Breast epithelium (tissue), 3 donors: ENCODE measurements around the gene GLDN.

ENCODE experiments used
- POLR2AphosphoS5 ChIP-seq, 3 donors: sonication (generic); formaldehyde crosslinking; IDR thresholded peaks; one replicate each; pipeline ENCODE4 v1.6.1; 2017; ENCODE audit warnings: antibody characterized with exemption in 3 of 3
- TF ChIP-seq, protein P1 (sequence below), 3 donors: fragments of 450-650 bp; IDR thresholded peaks; one replicate each; pipeline ENCODE4 v1.5.1; 2016 to 2017; ENCODE audit warnings: antibody characterized with exemption in 3 of 3, mild to moderate bottlenecking in 3 of 3, moderate library complexity in 3 of 3

DNA sequence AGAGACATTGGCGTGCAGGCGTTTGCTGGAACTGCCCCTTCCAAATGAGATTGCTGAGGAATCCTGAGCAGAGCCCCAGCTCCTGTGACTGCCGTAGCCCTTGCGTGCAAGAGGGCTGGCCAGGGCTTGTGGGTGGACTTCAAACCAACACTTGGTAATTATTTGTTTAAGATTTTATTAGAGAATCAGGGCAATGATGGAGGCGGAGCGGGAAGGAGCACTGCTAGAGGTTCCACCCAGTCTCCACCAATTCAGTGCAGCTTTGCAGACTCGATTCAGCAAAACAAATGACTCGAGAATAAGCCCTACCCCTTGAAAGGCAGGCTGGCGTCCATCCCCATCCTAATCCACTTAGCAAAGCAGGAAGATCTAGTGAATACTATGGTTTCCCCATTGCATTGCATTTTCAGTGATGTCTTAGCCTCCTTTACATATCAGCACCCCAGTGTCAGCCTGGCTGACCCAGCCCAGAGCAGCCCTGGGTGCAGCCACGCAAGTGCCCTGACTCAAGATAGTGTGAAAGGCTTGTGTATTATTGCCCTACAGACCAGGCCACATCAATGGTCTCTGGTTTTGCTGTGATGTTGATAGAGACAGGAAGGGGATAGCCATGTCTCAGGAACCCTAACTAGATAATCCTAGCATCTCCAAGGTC, 26.0 kb downstream of the GLDN start:
- TF ChIP-seq POLR2AphosphoS5 (IDR thresholded peaks at IDR 0.05): no peak
- TF ChIP-seq, protein P1, sequence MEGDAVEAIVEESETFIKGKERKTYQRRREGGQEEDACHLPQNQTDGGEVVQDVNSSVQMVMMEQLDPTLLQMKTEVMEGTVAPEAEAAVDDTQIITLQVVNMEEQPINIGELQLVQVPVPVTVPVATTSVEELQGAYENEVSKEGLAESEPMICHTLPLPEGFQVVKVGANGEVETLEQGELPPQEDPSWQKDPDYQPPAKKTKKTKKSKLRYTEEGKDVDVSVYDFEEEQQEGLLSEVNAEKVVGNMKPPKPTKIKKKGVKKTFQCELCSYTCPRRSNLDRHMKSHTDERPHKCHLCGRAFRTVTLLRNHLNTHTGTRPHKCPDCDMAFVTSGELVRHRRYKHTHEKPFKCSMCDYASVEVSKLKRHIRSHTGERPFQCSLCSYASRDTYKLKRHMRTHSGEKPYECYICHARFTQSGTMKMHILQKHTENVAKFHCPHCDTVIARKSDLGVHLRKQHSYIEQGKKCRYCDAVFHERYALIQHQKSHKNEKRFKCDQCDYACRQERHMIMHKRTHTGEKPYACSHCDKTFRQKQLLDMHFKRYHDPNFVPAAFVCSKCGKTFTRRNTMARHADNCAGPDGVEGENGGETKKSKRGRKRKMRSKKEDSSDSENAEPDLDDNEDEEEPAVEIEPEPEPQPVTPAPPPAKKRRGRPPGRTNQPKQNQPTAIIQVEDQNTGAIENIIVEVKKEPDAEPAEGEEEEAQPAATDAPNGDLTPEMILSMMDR (IDR thresholded peaks at IDR 0.05): no peak
